PC-3 (cell line): ENCODE measurements around the gene VWA5A. TPM values are rescaled to one million over a fixed set of nuclear protein-coding genes. Genes with fewer than 3 reads are reported as not detected.

ENCODE experiments used
- ATAC-seq: fragments of 200-7000 bp; cut with Tn5 transposase; 2 replicates; pipeline ENCODE4 v1.9.1; 2020; ENCODE audit warnings: mild to moderate bottlenecking, moderate library complexity
- BruUV-seq: library from RNA; stranded (reverse); fragments of 400-500 nt; replicated peaks from 2 replicates; lab custom pipeline; 2021; lab: Mats Ljungman, UMichigan
- CTCF ChIA-PET: fragments of 300-600 bp; sonication (Branson Sonifier 250); formaldehyde crosslinking; loops from one replicate; lab custom pipeline; 2022; ENCODE audit warnings: antibody characterized with exemption; lab: Charles Lee
- POLR2A ChIA-PET: fragments of 300-600 bp; sonication (Branson Sonifier 250); formaldehyde crosslinking; loops from one replicate; lab custom pipeline; 2022; ENCODE audit warnings: antibody characterized with exemption; ENCODE audit not compliant: unreplicated experiment; lab: Charles Lee
- DNase-seq: peaks from one replicate; pipeline ENCODE4 v3.0.0-alpha.2; 2015
- H2AFZ ChIP-seq: fragments of 300-600 bp; sonication (generic); 2 replicates; pipeline ENCODE4 v1.6.0; 2016; ENCODE audit warnings: antibody characterized with exemption, low read length
- H3F3A ChIP-seq: fragments of 300-600 bp; sonication (generic); one replicate; pipeline ENCODE4 v1.6.0; 2017; ENCODE audit warnings: antibody characterized with exemption, low read length, control low read depth, mild to moderate bottlenecking; ENCODE audit not compliant: unreplicated experiment
- H3K27ac ChIP-seq: fragments of 300-600 bp; sonication (generic); 2 replicates; pipeline ENCODE4 v1.5.1; 2016; ENCODE audit warnings: mild to moderate bottlenecking, low read length
- H3K27me3 ChIP-seq: fragments of 300-600 bp; sonication (generic); 2 replicates; pipeline ENCODE4 v1.6.1; 2016; ENCODE audit warnings: low read length, mixed read lengths
- H3K36me3 ChIP-seq: fragments of 300-600 bp; sonication (generic); 2 replicates; pipeline ENCODE4 v1.6.1; 2016; ENCODE audit warnings: low read depth, mixed run types, low read length, mixed read lengths
- H3K4me1 ChIP-seq: fragments of 300-600 bp; sonication (generic); 2 replicates; pipeline ENCODE4 v1.5.1; 2016; ENCODE audit warnings: low read length; ENCODE audit not compliant: insufficient read depth
- H3K4me2 ChIP-seq: fragments of 300-600 bp; sonication (generic); 2 replicates; pipeline ENCODE4 v1.6.0; 2016; ENCODE audit warnings: low read length
- H3K4me3 ChIP-seq: fragments of 300-600 bp; sonication (generic); 2 replicates; pipeline ENCODE4 v1.5.1; 2016; ENCODE audit warnings: mild to moderate bottlenecking, low read length, mixed read lengths
- H3K79me2 ChIP-seq: fragments of 300-600 bp; sonication (generic); 2 replicates; pipeline ENCODE4 v1.6.1; 2017; ENCODE audit warnings: low read length, mixed read lengths
- H3K9ac ChIP-seq: fragments of 300-600 bp; sonication (generic); 2 replicates; pipeline ENCODE4 v1.6.0; 2016; ENCODE audit warnings: mild to moderate bottlenecking, low read length
- H3K9me2 ChIP-seq: fragments of 300-600 bp; sonication (generic); replicated peaks from 2 replicates; pipeline ENCODE4 v1.6.1; 2016; ENCODE audit warnings: mixed run types, low read length, mixed read lengths
- H3K9me3 ChIP-seq: fragments of 300-600 bp; sonication (generic); 2 replicates; pipeline ENCODE4 v1.6.1; 2016; ENCODE audit warnings: low read length, mixed read lengths
- H4K20me1 ChIP-seq: fragments of 300-600 bp; sonication (generic); 2 replicates; pipeline ENCODE4 v1.6.1; 2016; ENCODE audit warnings: low read length, mixed read lengths
- EZH2 ChIP-seq: fragments of 300-600 bp; sonication (generic); IDR thresholded peaks from one replicate; pipeline ENCODE4 v1.6.1; 2017; ENCODE audit warnings: antibody characterized with exemption, mild to moderate bottlenecking, low read length; ENCODE audit not compliant: unreplicated experiment
- EZH2phosphoT487 ChIP-seq: fragments of 300-600 bp; sonication (generic); IDR thresholded peaks from 2 replicates; pipeline ENCODE4 v1.6.1; 2018; ENCODE audit warnings: mild to moderate bottlenecking, antibody characterized with exemption, low read length, borderline replicate concordance
- intact Hi-C: fragments of 100-400 bp; cut with micrococcal nuclease; formaldehyde crosslinking; loops from 2 replicates; pipeline ENCODE4 v1.9.0; 2023
- total RNA-seq: library from RNA; depleted of rRNA; stranded (reverse); fragments of >200 nt; gene quantifications from 2 replicates; pipeline ENCODE4 v1.2.3, GENCODE V29; 2014
- TF ChIP-seq, protein P1 (sequence below): fragments of 300-600 bp; sonication (generic); conservative IDR thresholded peaks from 2 replicates; pipeline ENCODE4 v1.5.1; 2017; ENCODE audit warnings: antibody characterized with exemption, low read depth, mild to moderate bottlenecking, low read length

VWA5A gene
- total RNA-seq, 1 experiment from 2014 or later, result not detected

DNA sequence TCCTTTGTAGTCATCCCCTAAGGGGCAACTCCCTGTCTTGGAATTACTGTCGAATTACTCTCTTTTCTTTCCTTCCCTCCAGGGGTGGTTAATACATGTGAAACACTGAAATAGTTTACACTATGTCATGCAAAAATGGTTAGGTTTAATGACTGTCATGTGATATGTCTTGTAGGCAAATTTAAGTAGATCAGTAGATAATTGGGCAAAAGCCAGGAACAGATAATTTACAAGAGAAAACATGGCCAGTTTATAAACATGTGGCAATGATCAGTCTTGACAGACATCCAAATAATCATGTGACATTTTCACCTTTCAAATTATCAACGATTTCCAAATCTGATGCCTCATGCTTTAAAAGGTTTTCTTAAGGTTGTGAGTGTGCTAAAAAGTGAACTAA lies 3.9 kb downstream of the VWA5A start:
- ATAC-seq (no peak), DNase-seq (no peak)
- intact Hi-C loops, result no loop called here
- ChIA-PET CTCF (no interaction called here), POLR2A (no interaction called here)
- H4K20me1 ChIP-seq, result no peaks in the 10 kb centered on the region
- H3K27me3 ChIP-seq, result peaks cover 25% of the 10 kb centered on the region
- no peak overlapping the region for H3K4me2 ChIP-seq
- H3K27ac ChIP-seq, result no peak overlapping the region
- H3K79me2 ChIP-seq, result no peaks in the 10 kb centered on the region
- no peak overlapping the region for H2AFZ ChIP-seq
- H3K9ac ChIP-seq, result no peak overlapping the region
- no peaks in the 10 kb centered on the region for H3K9me2 ChIP-seq
- H3K4me3 ChIP-seq, result no peak overlapping the region
- H3K4me1 ChIP-seq, result peaks cover 3% of the 10 kb centered on the region; the same call in 1 of the 2 replicates
- H3K36me3 ChIP-seq, result no peaks in the 10 kb centered on the region
- TF ChIP-seq EZH2phosphoT487, result no peak
- no peak for TF ChIP-seq EZH2
- TF ChIP-seq, protein P1, sequence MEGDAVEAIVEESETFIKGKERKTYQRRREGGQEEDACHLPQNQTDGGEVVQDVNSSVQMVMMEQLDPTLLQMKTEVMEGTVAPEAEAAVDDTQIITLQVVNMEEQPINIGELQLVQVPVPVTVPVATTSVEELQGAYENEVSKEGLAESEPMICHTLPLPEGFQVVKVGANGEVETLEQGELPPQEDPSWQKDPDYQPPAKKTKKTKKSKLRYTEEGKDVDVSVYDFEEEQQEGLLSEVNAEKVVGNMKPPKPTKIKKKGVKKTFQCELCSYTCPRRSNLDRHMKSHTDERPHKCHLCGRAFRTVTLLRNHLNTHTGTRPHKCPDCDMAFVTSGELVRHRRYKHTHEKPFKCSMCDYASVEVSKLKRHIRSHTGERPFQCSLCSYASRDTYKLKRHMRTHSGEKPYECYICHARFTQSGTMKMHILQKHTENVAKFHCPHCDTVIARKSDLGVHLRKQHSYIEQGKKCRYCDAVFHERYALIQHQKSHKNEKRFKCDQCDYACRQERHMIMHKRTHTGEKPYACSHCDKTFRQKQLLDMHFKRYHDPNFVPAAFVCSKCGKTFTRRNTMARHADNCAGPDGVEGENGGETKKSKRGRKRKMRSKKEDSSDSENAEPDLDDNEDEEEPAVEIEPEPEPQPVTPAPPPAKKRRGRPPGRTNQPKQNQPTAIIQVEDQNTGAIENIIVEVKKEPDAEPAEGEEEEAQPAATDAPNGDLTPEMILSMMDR, result no peak
- BruUV-seq, result no TSS peak
- no peaks in the 10 kb centered on the region for H3F3A ChIP-seq
- H3K9me3 ChIP-seq, result no peaks in the 10 kb centered on the region

DNA sequence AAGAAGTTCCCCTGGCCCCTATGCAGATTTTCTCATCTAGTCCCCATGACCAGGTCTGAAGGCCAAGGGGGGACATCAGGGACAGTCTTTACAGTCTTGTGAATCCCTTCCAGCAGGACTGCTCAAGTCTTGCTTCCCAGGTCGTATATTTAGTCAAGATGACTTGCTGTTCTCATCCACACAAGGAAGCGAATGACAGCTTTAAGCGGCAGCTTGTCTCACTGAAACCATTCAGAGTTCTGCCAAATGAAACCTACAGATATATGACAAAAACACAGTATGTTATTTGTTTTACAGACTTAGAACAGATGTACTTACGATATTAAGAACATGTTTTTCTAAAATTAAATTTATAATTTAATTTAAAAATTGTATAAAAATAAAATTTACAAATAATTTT lies 5.6 kb downstream of the VWA5A start:
- DNase-seq (no peak), ATAC-seq (no peak)
- Histone ChIP-seq H3K79me2 (no peaks in the 10 kb centered on the region), H3K9me3 (no peaks in the 10 kb centered on the region), H3K4me3 (no peak overlapping the region), H3K4me1 (no peaks in the 10 kb centered on the region), H3F3A (no peaks in the 10 kb centered on the region), H3K4me2 (no peak overlapping the region), H4K20me1 (no peaks in the 10 kb centered on the region), H3K27me3 (peaks cover 35% of the 10 kb centered on the region), H3K9me2 (no peaks in the 10 kb centered on the region), H3K27ac (no peak overlapping the region), H2AFZ (no peak overlapping the region), H3K9ac (no peak overlapping the region), H3K36me3 (no peaks in the 10 kb centered on the region)
- intact Hi-C loops, result no loop called here
- BruUV-seq, result no TSS peak
- TF ChIP-seq EZH2phosphoT487, result no peak
- POLR2A ChIA-PET, result no interaction called here
- CTCF ChIA-PET, result no interaction called here

DNA sequence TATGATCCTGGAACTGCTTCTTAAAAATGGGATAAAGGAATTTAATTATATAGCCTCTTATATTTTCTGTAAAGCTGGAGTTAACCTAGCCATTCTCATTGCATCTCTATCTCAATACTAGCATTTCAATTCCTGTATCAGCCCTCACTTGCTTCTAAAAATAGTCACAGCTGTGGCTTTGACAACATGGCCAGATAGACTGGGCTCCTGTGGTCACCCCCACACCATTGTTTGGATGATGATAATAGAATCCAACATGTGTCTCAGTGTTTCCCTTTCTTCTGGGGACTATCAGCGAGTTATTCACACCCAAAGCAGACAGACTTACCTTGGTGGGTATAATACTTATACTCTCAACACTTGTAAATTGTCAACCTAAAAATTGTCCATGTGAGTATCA lies 6.9 kb downstream of the VWA5A start:
- Histone ChIP-seq H3K4me3 (no peak overlapping the region), H3F3A (no peaks in the 10 kb centered on the region), H4K20me1 (no peaks in the 10 kb centered on the region), H3K27ac (no peak overlapping the region), H3K4me2 (no peak overlapping the region), H3K9ac (no peak overlapping the region), H3K4me1 (no peaks in the 10 kb centered on the region), H3K79me2 (no peaks in the 10 kb centered on the region), H3K36me3 (no peaks in the 10 kb centered on the region), H3K9me2 (no peaks in the 10 kb centered on the region), H3K27me3 (peaks cover 40% of the 10 kb centered on the region), H3K9me3 (no peaks in the 10 kb centered on the region), H2AFZ (no peak overlapping the region)
- CTCF ChIA-PET, result no interaction called here
- POLR2A ChIA-PET, result no interaction called here
- no TSS peak for BruUV-seq
- TF ChIP-seq, protein P1, result no peak
- TF ChIP-seq EZH2, result no peak
- TF ChIP-seq EZH2phosphoT487, result no peak
- ATAC-seq, result no peak
- DNase-seq, result no peak
- intact Hi-C loops, result no loop called here
